HG02571 (cell line): ENCODE measurements around the gene MTHFD2.
"Not testable (repeated sequence)": the region's sequence is repeated elsewhere in the genome, so short reads cannot be mapped to it uniquely, and the experiment has no call there.

Experiments
- ATAC-seq: cut with Tn5 transposase; IDR thresholded peaks from one replicate; pipeline ENCODE4 v1.9.1; 2021; ENCODE audit warnings: mild to moderate bottlenecking, moderate library complexity; ENCODE audit not compliant: unreplicated experiment

The MTHFD2 gene

GRCh38 chr2:74226648-74227213, 28.3 kb downstream of the MTHFD2 start:
- ATAC-seq = no peak

- ATAC-seq = no peak
These were observed 29.2 kb downstream of the MTHFD2 start for GRCh38 chr2:74227646-74228045.

GRCh38 chr2:74228772-74229171, 30.4 kb downstream of the MTHFD2 start:
- no peak for ATAC-seq

DNA sequence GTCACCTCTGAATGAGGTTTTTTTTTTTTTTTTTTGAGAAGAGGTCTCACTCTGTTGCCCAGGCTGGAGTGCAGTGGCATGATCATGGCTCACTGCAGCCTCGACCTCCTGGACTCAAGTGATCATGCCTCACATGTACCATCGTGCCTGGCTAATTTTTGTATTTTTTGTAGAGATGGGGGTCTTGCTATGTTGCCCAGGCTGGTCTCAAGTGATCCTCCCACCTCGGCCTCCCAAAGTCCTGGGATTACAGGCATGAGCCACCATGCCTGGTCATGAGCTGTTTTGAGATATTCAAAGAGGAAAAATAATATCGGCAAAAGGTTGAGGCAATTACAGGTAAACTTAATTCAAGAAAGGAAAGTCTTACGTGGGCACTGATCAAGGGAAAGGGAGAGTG, 31.4 kb downstream of the MTHFD2 start:
- not testable (repeated sequence) for ATAC-seq

GRCh38 chr2:74232426-74232825, 34.0 kb downstream of the MTHFD2 start:
- ATAC-seq = no peak

DNA sequence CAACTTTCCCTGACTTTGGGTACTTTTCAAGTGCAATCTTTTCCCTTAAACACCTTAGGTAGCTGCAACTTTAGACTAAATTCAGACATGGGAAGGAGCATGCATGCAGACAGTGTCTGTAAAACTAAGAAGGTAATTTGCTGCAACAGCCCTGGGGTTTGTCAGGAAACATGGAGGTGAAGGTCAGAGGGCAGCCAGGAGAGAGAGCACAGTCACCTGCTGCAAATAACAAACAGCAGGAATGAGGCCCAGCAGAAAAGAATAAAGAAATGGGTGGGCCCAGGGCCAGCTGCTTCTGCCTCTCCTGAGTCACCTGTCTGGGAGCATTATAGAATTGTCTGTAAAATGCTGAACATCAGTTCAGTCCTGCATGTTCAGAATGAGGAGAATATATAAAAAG, 35.2 kb downstream of the MTHFD2 start:
- ATAC-seq = no peak

- no peak for ATAC-seq
These were observed 36.6 kb downstream of the MTHFD2 start for GRCh38 chr2:74235041-74235440.

DNA sequence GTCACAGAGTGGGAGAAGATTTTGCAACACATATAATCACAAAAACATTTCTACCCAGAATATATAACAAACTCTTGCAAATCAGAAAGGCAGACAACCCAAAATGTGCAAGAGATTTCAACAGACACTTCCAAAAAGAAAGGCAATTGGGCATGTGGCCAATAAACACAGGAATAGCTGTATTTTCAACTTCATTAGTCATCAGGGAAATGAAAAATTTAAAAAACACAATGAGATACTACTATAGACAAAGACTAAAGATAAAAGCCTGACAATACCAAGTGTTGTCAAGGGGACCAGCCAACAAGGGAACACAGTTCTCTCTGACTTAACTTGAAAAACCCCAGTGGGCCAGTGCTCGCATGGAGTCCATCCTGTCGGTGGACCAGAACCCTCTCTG, 40.5 kb downstream of the MTHFD2 start:
- ATAC-seq = no peak

- no peak for ATAC-seq
These were observed 40.9 kb downstream of the MTHFD2 start for GRCh38 chr2:74239346-74239745.

GRCh38 chr2:74242354-74243071, 44.1 kb downstream of the MTHFD2 start:
- ATAC-seq = no peak

DNA sequence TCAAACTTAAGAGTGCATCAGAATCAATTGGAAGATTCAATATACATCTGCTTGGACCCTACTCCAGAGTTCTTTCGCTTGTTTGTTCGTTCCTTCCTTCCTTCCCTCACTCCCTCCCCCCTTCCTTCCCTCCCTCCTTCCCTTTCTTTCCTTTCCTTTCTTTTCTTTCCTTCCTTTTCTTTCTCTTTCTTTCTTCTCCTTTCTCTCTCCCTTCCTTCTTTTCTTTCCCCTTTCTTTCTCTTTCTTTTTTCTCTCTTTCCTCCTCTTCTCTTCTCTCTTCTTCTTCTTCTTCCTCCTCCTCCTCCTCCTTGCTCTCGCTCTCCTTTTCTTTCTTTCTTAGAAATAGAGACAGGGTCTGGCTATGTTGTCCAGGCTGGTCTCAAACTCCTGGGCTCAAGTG, 45.9 kb downstream of the MTHFD2 start:
- ATAC-seq = no peak

GRCh38 chr2:74246496-74247195, 48.2 kb downstream of the MTHFD2 start:
- no peak for ATAC-seq

- ATAC-seq = no peak
These were observed 51.1 kb downstream of the MTHFD2 start for GRCh38 chr2:74249406-74250122.

DNA sequence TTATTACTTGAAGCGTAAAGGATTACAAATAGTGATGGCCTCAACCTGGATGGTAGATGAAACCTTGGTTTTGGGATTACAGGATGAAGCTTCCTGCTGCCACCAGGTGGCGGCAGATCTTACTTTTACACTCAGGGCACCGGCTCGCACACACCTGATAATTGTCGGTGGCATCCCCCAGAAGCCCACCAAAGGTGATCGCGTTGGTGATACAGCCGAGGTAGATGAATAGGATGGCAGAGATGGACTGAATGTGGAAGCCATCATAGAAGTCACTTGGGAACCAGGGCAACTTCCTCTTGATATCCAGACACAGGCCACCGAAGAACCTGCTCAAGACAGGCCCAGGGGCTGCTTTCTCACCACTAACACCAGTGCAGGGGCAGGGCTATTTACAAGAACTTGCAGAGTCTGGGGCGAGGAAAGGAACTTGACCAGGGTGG, 51.8 kb downstream of the MTHFD2 start:
- no peak for ATAC-seq

GRCh38 chr2:74252036-74252435, 53.6 kb downstream of the MTHFD2 start:
- no peak for ATAC-seq

- no peak for ATAC-seq
These were observed 54.4 kb downstream of the MTHFD2 start for GRCh38 chr2:74252862-74253261.

DNA sequence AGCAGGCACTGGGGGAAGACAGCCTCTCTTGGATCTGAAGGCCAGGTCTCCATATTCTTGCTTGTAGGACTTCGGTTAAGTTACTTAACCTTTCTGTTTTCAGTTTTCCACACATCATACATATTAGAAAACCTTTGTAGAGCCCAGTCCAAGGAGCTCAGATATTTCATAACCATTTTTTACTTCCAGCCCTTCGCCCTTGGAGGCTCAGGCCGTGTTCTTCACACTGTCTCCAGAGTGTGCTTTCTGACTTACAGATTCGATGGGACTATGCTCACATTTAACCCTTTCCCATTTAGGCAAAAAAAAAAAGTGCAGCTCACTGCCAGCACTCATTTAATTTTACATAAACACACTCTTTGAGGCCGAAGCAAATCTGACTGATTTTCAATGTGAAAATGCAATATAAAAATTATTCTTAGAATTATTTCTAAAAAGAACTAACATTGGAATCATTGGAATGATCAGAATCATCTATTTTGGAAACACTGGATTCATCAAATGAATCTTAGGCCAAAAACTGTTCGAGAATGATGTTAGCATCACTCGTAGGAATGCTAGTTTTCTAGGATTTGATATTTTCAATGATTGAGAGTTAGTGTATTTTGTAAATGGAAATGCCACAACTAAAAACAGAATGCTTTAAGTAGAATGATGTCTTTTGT, 55.0 kb downstream of the MTHFD2 start:
- ATAC-seq = no peak

DNA sequence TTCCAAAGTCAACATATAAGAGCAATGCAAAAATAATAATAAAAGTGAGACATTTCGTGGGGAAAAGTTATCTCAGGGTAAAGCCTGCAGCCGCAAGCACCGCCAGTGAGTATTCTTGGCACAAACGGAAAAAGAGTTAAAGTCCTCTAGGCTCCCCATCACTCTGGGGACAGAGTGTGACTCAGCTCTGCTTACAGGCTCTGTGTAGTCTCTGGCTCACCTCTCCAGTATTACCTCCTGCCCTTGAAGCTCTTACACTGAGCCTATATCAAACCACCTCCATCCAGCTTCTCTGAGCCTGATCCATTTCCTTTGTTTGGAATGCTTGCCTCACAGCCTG, 55.5 kb downstream of the MTHFD2 start:
- ATAC-seq = no peak

GRCh38 chr2:74255660-74256213, 57.3 kb downstream of the MTHFD2 start:
- no peak for ATAC-seq

DNA sequence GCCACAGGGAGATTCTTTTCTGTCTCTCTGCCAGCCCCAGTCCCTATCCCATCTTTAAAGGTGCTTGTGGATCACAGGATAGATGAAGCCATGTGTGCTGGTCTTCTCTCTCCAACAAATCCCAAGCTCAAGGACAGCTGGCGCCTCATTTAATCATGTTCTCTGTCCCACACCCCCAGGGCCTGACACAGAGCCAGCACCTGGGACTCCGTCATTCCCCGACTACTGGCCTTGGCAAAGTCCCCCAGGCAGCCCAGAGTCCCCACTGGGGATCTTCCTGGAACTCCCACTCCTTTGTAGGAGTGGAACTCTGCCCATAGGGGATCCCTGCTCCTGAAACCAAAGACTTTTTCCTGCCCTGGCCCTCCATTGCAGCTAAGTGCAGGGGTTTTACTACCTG, 60.8 kb downstream of the MTHFD2 start:
- no peak for ATAC-seq

GRCh38 chr2:74259733-74260132, 61.3 kb downstream of the MTHFD2 start:
- no peak for ATAC-seq
